ENCODE data around the gene SHANK1. TPM values are rescaled to one million over a fixed set of nuclear protein-coding genes. Genes with fewer than 3 reads are reported as not detected.
"Not testable (repeated sequence)": the region's sequence is repeated elsewhere in the genome, so short reads cannot be mapped to it uniquely, and the experiment has no call there.

Gene SHANK1
- total and polyA plus RNA-seq, 2 of the 13 experiments (the other 11 are each of a cell fraction or from before 2014, with no cell fraction given): not detected

GRCh38 chr19:50620394-50620906, 99.2 kb downstream of the SHANK1 start:
- H3K9ac ChIP-seq (ENCODE audit: insufficient read depth, low read depth, low read length); DNase-seq (ENCODE audit: low spot score); BruUV-seq (replicated peaks); H3K9me3 ChIP-seq (ENCODE audit: low read length); POLR2A ChIA-PET; intact Hi-C loops (cut with micrococcal nuclease; ENCODE audit: unreplicated experiment); H3K27ac ChIP-seq (ENCODE audit: extremely low read length, insufficient read depth, low read length); in situ Hi-C loops (cut with HindIII; ENCODE audit: extremely low pct_ligation_motif_present, low pct_unique_long_range_greater_than_20kb); FAIRE-seq; ATAC-seq; H4K20me1 ChIP-seq (ENCODE audit: insufficient read depth, low read length); H3K4me3 ChIP-seq (replicated peaks in 1 of 3; ENCODE audit: insufficient read depth in 1 of 3, low read depth in 2 of 3, low read length in 3 of 3); H3K4me1 ChIP-seq (ENCODE audit: insufficient read depth, low read length); H3K4me2 ChIP-seq (ENCODE audit: low read depth, low read length); CTCF ChIA-PET (ENCODE audit: low intra/inter-chr PET ratio, low total read pairs); H3K27me3 ChIP-seq (ENCODE audit: control insufficient read depth in 1 of 2, insufficient read depth in 2 of 2, low read length in 2 of 2); H3K36me3 ChIP-seq (replicated peaks in 1 of 2; ENCODE audit: control insufficient read depth in 1 of 2, insufficient read depth in 2 of 2, low read length in 2 of 2); H2AFZ ChIP-seq (ENCODE audit: low read length); H3K79me2 ChIP-seq (ENCODE audit: insufficient read depth, low read length): not testable (repeated sequence)
- no CpG with 5 or more reads among the region's 5 CpGs for WGBS (ENCODE audit: low lambda C conversion rate)

GRCh38 chr19:50619184-50619583, 100.4 kb downstream of the SHANK1 start:
- H2AFZ ChIP-seq (ENCODE audit: low read length); H3K9me3 ChIP-seq (ENCODE audit: low read length); BruUV-seq (replicated peaks); H3K79me2 ChIP-seq (ENCODE audit: insufficient read depth, low read length); H3K4me1 ChIP-seq (ENCODE audit: insufficient read depth, low read length); H3K36me3 ChIP-seq (replicated peaks in 1 of 2; ENCODE audit: control insufficient read depth in 1 of 2, insufficient read depth in 2 of 2, low read length in 2 of 2); POLR2A ChIA-PET; CTCF ChIA-PET (ENCODE audit: low intra/inter-chr PET ratio, low total read pairs); ATAC-seq; FAIRE-seq; H3K9ac ChIP-seq (ENCODE audit: insufficient read depth, low read depth, low read length); H4K20me1 ChIP-seq (ENCODE audit: insufficient read depth, low read length); H3K27ac ChIP-seq (ENCODE audit: extremely low read length, insufficient read depth, low read length); H3K4me3 ChIP-seq (replicated peaks in 1 of 3; ENCODE audit: insufficient read depth in 1 of 3, low read depth in 2 of 3, low read length in 3 of 3); intact Hi-C loops (cut with micrococcal nuclease; ENCODE audit: unreplicated experiment); H3K27me3 ChIP-seq (ENCODE audit: control insufficient read depth in 1 of 2, insufficient read depth in 2 of 2, low read length in 2 of 2); in situ Hi-C loops (cut with HindIII; ENCODE audit: extremely low pct_ligation_motif_present, low pct_unique_long_range_greater_than_20kb); H3K4me2 ChIP-seq (ENCODE audit: low read depth, low read length); DNase-seq (ENCODE audit: low spot score): not testable (repeated sequence)
- 45% methylated on average over 5 of the region's 5 CpGs for WGBS (ENCODE audit: low lambda C conversion rate)

GRCh38 chr19:50618379-50618778, 101.2 kb downstream of the SHANK1 start:
- H3K27me3 ChIP-seq (ENCODE audit: control insufficient read depth in 1 of 2, insufficient read depth in 2 of 2, low read length in 2 of 2); CTCF ChIA-PET (ENCODE audit: low intra/inter-chr PET ratio, low total read pairs); intact Hi-C loops (cut with micrococcal nuclease; ENCODE audit: unreplicated experiment); ATAC-seq; H3K27ac ChIP-seq (ENCODE audit: extremely low read length, insufficient read depth, low read length); H4K20me1 ChIP-seq (ENCODE audit: insufficient read depth, low read length); H3K36me3 ChIP-seq (replicated peaks in 1 of 2; ENCODE audit: control insufficient read depth in 1 of 2, insufficient read depth in 2 of 2, low read length in 2 of 2); H3K4me2 ChIP-seq (ENCODE audit: low read depth, low read length); DNase-seq (ENCODE audit: low spot score); POLR2A ChIA-PET; FAIRE-seq; BruUV-seq (replicated peaks); H3K79me2 ChIP-seq (ENCODE audit: insufficient read depth, low read length); in situ Hi-C loops (cut with HindIII; ENCODE audit: extremely low pct_ligation_motif_present, low pct_unique_long_range_greater_than_20kb); H3K9ac ChIP-seq (ENCODE audit: insufficient read depth, low read depth, low read length); H3K9me3 ChIP-seq (ENCODE audit: low read length); H3K4me1 ChIP-seq (ENCODE audit: insufficient read depth, low read length); H3K4me3 ChIP-seq (replicated peaks in 1 of 3; ENCODE audit: insufficient read depth in 1 of 3, low read depth in 2 of 3, low read length in 3 of 3); H2AFZ ChIP-seq (ENCODE audit: low read length): not testable (repeated sequence)
- 51% methylated on average over 4 of the region's 5 CpGs for WGBS (ENCODE audit: low lambda C conversion rate)

Data from HepG2 (cell line).